HCT116 (cell line): ENCODE measurements around the gene AP3B1. TPM values are rescaled to one million over a fixed set of nuclear protein-coding genes. Genes with fewer than 3 reads are reported as not detected.

Source experiments
- ATAC-seq: fragments of 200-7000 bp; cut with Tn5 transposase; 2 replicates; pipeline ENCODE4 v1.9.1; 2020; ENCODE audit warnings: mild to moderate bottlenecking, moderate library complexity
- BruUV-seq: library from RNA; stranded (reverse); fragments of 400-500 nt; replicated peaks from 2 replicates; lab custom pipeline; 2021; lab: Mats Ljungman, UMichigan
- CTCF ChIA-PET: fragments of 300-600 bp; sonication (Branson Sonifier 250); formaldehyde crosslinking; loops from one replicate; lab custom pipeline; 2021; ENCODE audit warnings: antibody characterized with exemption; lab: Charles Lee
- POLR2A ChIA-PET: fragments of 300-600, 350-600 bp; sonication (Branson Sonifier 250); formaldehyde crosslinking; loops from one replicate; lab custom pipeline; 2021; ENCODE audit warnings: antibody characterized with exemption; lab: Charles Lee
- RAD21 ChIA-PET, 2 experiments: fragments of 300-600 bp; sonication (Branson Sonifier 250); formaldehyde crosslinking; loops; one replicate each; lab custom pipeline; 2023; ENCODE audit warnings: low total read pairs in 2 of 2; ENCODE audit not compliant: uncharacterized antibody in 2 of 2, unreplicated experiment in 2 of 2, low non-redundant PET in 1 of 2; lab: Charles Lee
- DNase-seq: peaks from one replicate; pipeline ENCODE4 v3.0.0-alpha.2; 2010; ENCODE audit warnings: low read depth, low spot score
- H2AFZ ChIP-seq: fragments of 200-600 bp; shearing (Covaris generic), sonication (generic); 2 replicates; pipeline ENCODE4 v1.6.1; 2017; ENCODE audit warnings: low read depth, mixed run types, mixed read lengths, antibody characterized with exemption, low read length; ENCODE audit not compliant: poor library complexity, severe bottlenecking
- H3K27ac ChIP-seq: 2 replicates; pipeline ENCODE4 v1.5.1; 2012; ENCODE audit warnings: low read depth, low read length
- H3K27me3 ChIP-seq: fragments of 200-600 bp; sonication (generic); 2 replicates; pipeline ENCODE4 v1.6.1; 2016; ENCODE audit warnings: mixed run types, low read length, mixed read lengths; ENCODE audit not compliant: insufficient read depth
- H3K36me3 ChIP-seq, 2 experiments: fragments of 200-500 bp in 1 of 2; fragments of 200-600 bp in 1 of 2; sonication (Bioruptor generic) in 1 of 2; sonication (generic) in 1 of 2; 2 replicates each; pipeline versions ENCODE4 v1.5.1 to v1.6.1; 2014 to 2016; ENCODE audit warnings: low read length in 2 of 2, inconsistent platforms in 1 of 2, mixed read lengths in 1 of 2, mixed run types in 1 of 2; ENCODE audit not compliant: insufficient read depth in 2 of 2, control insufficient read depth in 1 of 2
- H3K4me1 ChIP-seq, 2 experiments: fragments of 200-600 bp in 1 of 2; sonication (generic) in 1 of 2; 2 replicates each; pipeline versions ENCODE4 v1.5.1 to v1.6.1; 2012 to 2017; ENCODE audit warnings: low read length in 2 of 2, inconsistent platforms in 1 of 2, mild to moderate bottlenecking in 1 of 2, mixed read lengths in 1 of 2, mixed run types in 1 of 2, moderate library complexity in 1 of 2; ENCODE audit not compliant: insufficient read depth in 2 of 2, control insufficient read depth in 1 of 2
- H3K4me2 ChIP-seq: fragments of 200-600 bp; sonication (generic); 2 replicates; pipeline ENCODE4 v1.6.1; 2017; ENCODE audit warnings: mixed run types, low read length, mixed read lengths
- H3K4me3 ChIP-seq, 2 experiments: fragments of 200-600 bp in 1 of 2; sonication (generic) in 1 of 2; replicated peaks in 1 of 2; 2 replicates each; pipeline ENCODE4 v1.5.1; 2011 to 2016; ENCODE audit warnings: low read length in 2 of 2, control low read depth in 1 of 2, low read depth in 1 of 2, mild to moderate bottlenecking in 1 of 2, mixed read lengths in 1 of 2, mixed run types in 1 of 2
- H3K79me2 ChIP-seq: fragments of 200-600 bp; sonication (generic); 2 replicates; pipeline ENCODE4 v1.6.1; 2017; ENCODE audit warnings: mild to moderate bottlenecking, mixed run types, low read length, moderate library complexity, mixed read lengths; ENCODE audit not compliant: insufficient read depth
- H3K9ac ChIP-seq: fragments of 200-600 bp; sonication (generic); 2 replicates; pipeline ENCODE4 v1.6.1; 2016; ENCODE audit warnings: low read length, mixed read lengths
- H3K9me2 ChIP-seq: fragments of 200-600 bp; sonication (generic), shearing (Covaris generic); 2 replicates; pipeline ENCODE4 v1.6.1; 2017; ENCODE audit warnings: mixed run types, mild to moderate bottlenecking, moderate library complexity; ENCODE audit not compliant: insufficient read depth
- H3K9me3 ChIP-seq, 2 experiments: fragments of 200-500 bp in 1 of 2; fragments of 200-600 bp in 1 of 2; sonication (Bioruptor generic) in 1 of 2; sonication (generic) in 1 of 2; 2 replicates each; pipeline ENCODE4 v1.6.1; 2014 to 2017; ENCODE audit warnings: low read length in 2 of 2, mixed read lengths in 2 of 2, inconsistent platforms in 1 of 2, low read depth in 1 of 2, mild to moderate bottlenecking in 1 of 2, mixed run types in 1 of 2, moderate library complexity in 1 of 2; ENCODE audit not compliant: control insufficient read depth in 1 of 2, insufficient read depth in 1 of 2
- H4K20me1 ChIP-seq: fragments of 200-600 bp; sonication (generic), shearing (Covaris generic); 2 replicates; pipeline ENCODE4 v1.6.1; 2017; ENCODE audit warnings: mixed run types, mild to moderate bottlenecking, moderate library complexity; ENCODE audit not compliant: insufficient read depth
- CEBPB ChIP-seq: IDR thresholded peaks from 2 replicates; pipeline ENCODE4 v1.6.1; 2012; ENCODE audit warnings: low read depth
- CTCF ChIP-seq, 3 experiments: fragments of 200-600 bp in 1 of 3; sonication (generic) in 1 of 3; IDR thresholded peaks in 2 of 3; conservative IDR thresholded peaks in 1 of 3; 2 replicates each; pipeline ENCODE4 v1.5.1; 2012 to 2017; ENCODE audit warnings: low read depth in 2 of 3, low read length in 2 of 3, antibody characterized with exemption in 1 of 3, borderline replicate concordance in 1 of 3, control low read depth in 1 of 3, mild to moderate bottlenecking in 1 of 3, mixed read lengths in 1 of 3, mixed run types in 1 of 3, moderate library complexity in 1 of 3; ENCODE audit not compliant: insufficient read depth in 1 of 3
- EGR1 ChIP-seq: IDR thresholded peaks from 2 replicates; pipeline ENCODE4 v1.6.1; 2012; ENCODE audit warnings: low read depth
- EZH2 ChIP-seq: fragments of 200-600 bp; sonication (generic); IDR thresholded peaks from 2 replicates; pipeline ENCODE4 v1.6.1; 2017; ENCODE audit warnings: antibody characterized with exemption, mixed run types
- RAD21 ChIP-seq: IDR thresholded peaks from 2 replicates; pipeline ENCODE4 v1.6.1; 2012; ENCODE audit warnings: low read depth, mild to moderate bottlenecking
- SIN3A ChIP-seq: IDR thresholded peaks from 2 replicates; pipeline ENCODE4 v1.6.1; 2012; ENCODE audit warnings: low read depth
- intact Hi-C: fragments of 100-400 bp; cut with micrococcal nuclease; formaldehyde crosslinking; loops from 2 replicates; pipeline ENCODE4 v1.10.0; 2022
- total RNA-seq: library from RNA; stranded (reverse); gene quantifications from one replicate; pipeline ENCODE4 v1.2.1, GENCODE V29; 2021; ENCODE audit not compliant: unreplicated experiment
- TF ChIP-seq, protein P1 (sequence below): IDR thresholded peaks from 2 replicates; pipeline ENCODE4 v1.6.1; 2011; ENCODE audit warnings: mild to moderate bottlenecking, low read length, moderate library complexity; ENCODE audit not compliant: insufficient replicate concordance; ENCODE audit errors: extremely low read depth

The AP3B1 gene
- total RNA-seq, 1 experiment from 2014 or later, result 54.5 TPM

GRCh38 chr5:78283802-78284201, 10.7 kb downstream of the AP3B1 start:
- H3K4me2 ChIP-seq, result no peak overlapping the region
- peaks cover 2 to 13% of the 10 kb centered on the region in 2 experiments; a peak in 3 of 4 replicates for H3K4me1 ChIP-seq
- TF ChIP-seq CTCF (IDR thresholded peaks at IDR 0.05 in 2 of 3, conservative IDR thresholded peaks at IDR 0.05 in 1 of 3; ENCODE audit: borderline replicate concordance in 1 of 3, insufficient read depth in 1 of 3, low read depth in 2 of 3, low read length in 2 of 3) (no peak), EZH2 (no peak), CEBPB (no peak), RAD21 (no peak), SIN3A (no peak), EGR1 (no peak)
- TF ChIP-seq, protein P1, sequence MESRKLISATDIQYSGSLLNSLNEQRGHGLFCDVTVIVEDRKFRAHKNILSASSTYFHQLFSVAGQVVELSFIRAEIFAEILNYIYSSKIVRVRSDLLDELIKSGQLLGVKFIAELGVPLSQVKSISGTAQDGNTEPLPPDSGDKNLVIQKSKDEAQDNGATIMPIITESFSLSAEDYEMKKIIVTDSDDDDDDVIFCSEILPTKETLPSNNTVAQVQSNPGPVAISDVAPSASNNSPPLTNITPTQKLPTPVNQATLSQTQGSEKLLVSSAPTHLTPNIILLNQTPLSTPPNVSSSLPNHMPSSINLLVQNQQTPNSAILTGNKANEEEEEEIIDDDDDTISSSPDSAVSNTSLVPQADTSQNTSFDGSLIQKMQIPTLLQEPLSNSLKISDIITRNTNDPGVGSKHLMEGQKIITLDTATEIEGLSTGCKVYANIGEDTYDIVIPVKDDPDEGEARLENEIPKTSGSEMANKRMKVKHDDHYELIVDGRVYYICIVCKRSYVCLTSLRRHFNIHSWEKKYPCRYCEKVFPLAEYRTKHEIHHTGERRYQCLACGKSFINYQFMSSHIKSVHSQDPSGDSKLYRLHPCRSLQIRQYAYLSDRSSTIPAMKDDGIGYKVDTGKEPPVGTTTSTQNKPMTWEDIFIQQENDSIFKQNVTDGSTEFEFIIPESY, result no peak
- peaks cover 91% of the 10 kb centered on the region for H3K79me2 ChIP-seq
- ATAC-seq (no peak), DNase-seq (no peak)
- H3K9me2 ChIP-seq, result no peaks in the 10 kb centered on the region
- H3K4me3 ChIP-seq, result no peak overlapping the region
- no peaks in the 10 kb centered on the region for H3K36me3 ChIP-seq
- H3K9ac ChIP-seq, result no peak overlapping the region
- ChIA-PET RAD21 (no interaction called here), CTCF (no interaction called here), POLR2A (no interaction called here)
- no peaks in the 10 kb centered on the region for H3K27me3 ChIP-seq
- no peaks in the 10 kb centered on the region for H3K9me3 ChIP-seq
- H2AFZ ChIP-seq, result no peak overlapping the region
- H4K20me1 ChIP-seq, result 0 out of 2 replicates have a peak, but pooled peaks cover 4% of the 10 kb centered on the region
- H3K27ac ChIP-seq, result no peak overlapping the region
- intact Hi-C loops, result no loop called here
- BruUV-seq, result no TSS peak
